ENCODE data around the gene ADAM10.

ADAM10 gene

DNA sequence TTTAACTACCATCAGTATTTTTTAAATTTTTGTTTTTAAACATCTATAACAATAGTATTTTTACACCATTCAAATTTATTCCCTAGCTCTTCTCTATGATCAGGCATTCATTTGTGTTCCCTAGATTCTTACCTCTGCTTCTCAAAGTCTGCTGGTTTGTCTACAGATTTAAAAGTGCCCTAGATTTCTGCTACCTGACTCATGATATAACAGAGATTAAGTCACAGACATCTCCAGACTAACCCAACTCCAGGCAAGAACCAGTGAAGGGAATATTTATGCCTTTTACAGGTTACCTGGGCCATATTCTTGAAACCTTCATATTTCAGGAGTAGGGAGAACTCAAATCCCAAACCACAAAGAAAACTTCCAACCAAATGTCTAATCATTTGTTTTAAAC lies 38.8 kb downstream of the ADAM10 start:
- DNase-seq: no peak

DNA sequence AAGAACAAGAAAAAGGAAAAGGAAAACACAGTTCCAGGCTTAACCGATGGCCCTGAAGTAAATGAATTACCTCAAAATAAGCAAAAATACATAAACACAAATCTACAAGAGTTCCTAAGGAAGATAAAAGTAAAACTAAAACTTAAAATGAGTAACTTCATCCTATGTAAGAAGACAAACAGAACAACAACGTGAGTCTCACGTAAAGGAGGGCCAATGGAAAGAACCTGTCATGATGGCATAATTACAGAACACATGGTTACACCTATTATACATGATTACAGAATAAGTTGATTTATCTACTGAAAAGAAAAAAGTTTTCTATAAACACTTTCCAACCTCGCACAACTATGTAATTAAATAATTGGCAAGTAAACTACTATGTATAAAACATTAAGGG lies 42.1 kb downstream of the ADAM10 start:
- DNase-seq: no peak

DNA sequence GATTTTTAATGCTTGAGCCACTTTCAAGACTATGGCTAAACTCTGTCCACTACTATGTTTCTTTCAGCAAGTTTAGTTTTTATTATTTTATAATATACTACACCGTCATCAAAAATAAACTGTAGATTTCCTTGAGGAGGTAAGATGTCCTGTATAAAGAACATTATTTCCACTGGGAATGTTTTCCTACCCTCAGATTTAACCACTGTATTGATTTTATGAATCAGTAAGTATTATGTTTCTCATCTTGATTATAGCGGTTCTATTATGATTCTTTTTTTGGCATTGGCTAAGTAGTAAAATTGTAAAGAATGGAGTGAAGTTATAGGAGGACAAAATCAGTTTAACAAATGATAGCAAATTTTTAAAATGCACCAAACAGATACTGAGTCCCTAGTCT lies 44.4 kb downstream of the ADAM10 start:
- DNase-seq: no peak

DNA sequence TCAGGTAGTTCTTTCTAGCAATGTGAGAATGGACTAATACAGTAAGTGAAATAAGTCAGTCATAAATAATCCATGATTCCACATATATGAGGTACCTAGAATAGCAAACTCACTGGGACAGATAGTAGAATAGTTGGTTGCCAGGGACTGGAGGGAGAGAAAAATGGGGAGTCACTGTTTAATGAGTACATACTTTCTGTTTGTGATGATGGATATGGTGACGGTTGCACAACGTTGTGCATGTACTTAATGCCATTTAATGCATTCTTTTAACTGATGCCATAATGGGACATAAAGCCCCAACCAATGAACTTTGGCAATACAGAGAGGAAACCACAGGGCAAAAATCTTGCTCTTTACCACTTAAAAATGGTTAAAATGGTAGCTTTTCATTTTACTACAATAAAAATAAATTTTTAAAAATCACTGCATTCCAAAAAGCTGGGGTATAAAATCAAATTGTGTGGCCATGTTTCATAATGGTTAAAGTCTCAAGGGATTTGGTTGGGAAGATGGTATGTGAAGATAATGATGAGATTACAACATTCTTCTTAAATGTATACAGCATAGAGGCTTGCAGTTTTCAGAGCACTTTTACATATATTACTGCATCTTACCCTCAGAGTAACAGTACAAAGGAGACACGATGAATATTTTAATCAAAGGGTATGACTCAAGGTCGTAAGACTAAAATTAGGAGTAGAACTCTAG lies 45.2 kb downstream of the ADAM10 start:
- DNase-seq: peak; percentile 88

DNA sequence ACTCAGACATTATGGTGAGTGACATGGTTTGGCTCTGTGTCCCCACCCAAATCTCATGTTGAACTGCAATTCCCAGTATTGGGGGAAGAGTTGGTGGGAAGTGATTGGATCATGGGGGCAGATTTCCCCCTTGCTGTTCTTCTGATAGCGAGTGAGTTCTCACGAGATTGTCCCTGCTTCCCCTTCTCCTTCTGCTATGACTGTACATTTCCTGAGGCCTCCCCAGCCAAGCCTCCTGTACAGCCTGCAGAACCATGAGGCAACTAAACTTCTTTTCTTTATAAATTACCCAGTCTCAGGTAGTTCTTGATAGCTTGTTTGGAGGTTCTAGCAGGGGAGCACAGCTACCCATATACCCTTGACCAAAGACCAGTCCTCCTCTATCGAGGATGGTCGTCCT lies 45.9 kb downstream of the ADAM10 start:
- DNase-seq: no peak

DNA sequence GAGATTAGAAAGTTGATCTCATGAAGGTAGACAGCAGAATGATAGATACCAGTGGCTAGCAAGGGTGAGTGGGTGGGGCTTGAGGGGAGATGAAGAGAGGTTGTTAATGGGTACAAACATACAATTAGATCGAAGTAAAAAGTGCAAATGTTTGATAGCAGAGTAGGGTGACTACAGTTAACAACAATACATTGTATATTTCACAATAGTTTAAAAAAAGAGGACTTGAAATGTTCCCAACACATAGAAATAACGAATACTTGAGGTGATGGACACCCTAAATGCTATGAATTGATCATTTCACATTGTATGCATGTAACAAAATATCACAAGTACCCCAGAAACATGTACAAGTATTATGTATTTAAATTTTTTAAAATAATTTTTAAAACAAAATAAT lies 47.3 kb downstream of the ADAM10 start:
- no peak for DNase-seq

DNA sequence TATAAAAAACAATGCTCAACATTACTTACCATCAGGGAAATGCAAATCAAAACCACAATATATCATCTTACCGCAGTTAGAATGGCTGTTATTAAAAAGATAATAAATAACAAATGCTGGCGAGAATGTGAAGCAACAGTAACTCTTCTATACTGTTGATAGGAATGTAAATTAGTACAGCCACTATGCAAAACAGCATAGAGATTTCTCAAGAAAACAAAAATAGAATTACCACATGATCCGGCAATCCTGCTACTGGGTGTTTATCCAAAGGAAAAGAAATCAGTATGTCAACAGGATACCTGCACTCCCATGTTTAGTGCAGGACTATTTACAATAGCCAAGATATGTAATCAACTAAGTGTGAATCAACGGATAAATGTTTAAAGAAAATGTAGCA lies 48.1 kb downstream of the ADAM10 start:
- DNase-seq: peak; percentile 40

DNA sequence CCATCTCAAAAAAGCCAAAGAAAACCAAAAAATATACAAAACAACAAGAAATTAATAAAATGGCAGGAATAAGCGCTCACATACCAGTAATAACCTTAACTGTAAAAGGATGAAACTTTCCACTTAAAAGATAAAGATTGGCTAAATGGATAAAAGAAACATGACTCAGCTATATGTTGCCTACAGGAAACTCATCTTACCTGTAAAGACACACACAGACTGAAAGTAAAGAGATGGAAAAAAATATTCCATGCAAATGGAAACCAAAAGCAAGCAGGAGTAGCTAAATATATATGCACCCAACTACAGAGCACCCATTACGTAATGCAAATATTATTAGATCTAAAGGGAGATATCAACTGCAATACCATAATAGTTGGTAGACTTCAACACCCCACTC lies 49.7 kb downstream of the ADAM10 start:
- DNase-seq: no peak

DNA sequence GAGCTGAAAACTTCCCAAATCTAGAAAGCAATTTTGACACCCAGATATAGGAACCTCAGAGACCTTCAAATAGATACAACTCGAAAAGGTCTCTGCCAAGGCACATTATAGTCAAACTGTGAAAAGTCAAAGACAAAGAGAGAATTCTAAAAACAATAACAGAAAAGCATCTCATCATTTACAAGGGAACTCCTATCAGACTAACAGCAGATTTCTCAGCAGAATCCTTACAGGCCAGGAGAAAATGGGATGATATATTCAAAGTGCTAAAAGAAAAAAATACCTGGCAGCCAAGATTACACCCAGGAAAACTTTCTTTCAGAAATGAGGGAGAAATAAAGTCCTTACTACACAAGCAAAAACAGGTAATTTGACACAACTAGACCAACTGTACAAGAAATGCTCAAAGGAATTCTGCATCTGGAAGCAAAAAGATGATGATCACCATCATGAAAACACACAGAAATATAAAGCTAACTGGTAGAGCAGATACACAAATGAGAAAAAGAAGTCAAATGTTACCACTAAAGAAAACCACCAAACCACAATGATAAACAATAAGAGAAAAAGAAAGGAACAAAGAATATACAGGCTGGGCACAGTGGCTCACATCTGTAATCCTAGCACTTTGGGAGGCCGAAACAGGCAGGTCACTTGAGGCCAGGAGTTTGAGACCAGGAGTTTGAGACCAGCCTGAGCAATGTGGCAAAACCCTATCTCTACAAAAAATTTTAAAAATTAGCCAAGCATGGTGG lies 50.4 kb downstream of the ADAM10 start:
- no peak for DNase-seq

DNA sequence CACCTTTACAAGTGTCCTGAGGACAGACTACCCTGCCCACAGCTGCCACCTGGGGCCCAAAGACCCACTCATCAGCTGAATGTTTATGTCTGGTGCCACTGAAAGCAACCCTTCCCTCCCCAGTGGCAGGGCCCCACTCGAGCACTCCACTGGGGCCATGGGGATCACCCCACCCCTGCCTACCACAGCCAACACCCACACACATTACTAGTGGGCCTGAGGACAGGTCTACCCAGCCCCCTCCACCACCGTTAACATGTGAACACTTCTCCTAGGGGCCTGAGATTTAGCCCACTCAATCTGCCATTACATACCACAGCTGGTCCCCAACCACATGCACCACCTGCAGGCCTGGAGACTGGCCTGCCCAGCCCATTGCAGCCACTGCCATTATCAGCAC lies 52.3 kb downstream of the ADAM10 start:
- DNase-seq: no peak

DNA sequence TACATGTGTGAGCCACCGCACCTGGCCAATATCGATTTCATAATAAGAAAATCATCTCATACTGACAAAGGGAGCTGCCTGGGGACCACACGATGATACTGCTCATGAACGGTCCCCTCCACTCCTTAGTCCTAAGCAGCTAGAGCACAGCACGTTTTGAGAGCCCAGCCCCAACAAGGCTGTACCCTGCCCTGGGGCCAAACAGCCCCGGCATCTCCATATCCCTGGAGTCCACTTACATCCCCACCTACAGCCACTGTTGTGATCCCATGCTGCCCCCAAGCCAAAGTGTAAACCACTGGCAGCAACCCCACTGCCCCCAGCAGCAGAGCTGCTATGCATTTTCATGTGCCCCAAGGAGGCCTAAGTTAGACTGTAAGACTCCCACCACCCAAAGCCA lies 52.8 kb downstream of the ADAM10 start:
- DNase-seq: no peak

DNA sequence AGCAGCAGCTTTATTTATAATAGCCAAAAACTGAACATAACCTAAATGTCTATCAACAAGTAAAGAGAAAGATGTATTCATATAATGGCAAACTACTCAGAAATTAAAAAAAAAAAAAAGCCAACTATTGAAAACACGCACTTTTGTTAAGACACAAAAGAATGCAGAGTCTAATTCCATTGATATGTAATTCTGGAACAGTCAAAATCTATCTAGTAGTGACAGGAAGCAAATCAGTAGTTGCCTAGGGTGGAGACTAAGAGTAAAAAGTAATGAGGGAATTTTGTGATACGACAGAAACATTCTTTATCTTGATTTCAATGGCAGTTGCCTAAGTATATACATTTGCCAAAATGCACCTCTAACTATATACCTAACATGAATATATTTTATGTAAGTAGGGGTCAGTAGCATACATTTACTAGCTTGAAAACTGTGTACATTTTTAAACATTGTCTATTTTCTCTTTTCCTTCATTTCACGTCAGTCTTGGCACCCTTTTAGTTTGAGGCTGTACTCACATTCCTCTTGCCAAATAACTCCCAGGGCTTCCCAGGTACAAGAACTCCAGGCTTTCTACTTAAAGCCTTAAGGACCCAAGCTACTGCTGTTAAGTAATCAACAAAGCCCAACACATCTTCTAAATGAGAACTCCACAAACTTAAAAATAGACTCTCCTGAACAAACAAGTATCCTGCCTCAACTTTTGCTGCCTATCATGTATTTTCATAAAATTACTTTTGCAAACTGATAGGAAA lies 54.7 kb downstream of the ADAM10 start:
- no peak for DNase-seq

DNA sequence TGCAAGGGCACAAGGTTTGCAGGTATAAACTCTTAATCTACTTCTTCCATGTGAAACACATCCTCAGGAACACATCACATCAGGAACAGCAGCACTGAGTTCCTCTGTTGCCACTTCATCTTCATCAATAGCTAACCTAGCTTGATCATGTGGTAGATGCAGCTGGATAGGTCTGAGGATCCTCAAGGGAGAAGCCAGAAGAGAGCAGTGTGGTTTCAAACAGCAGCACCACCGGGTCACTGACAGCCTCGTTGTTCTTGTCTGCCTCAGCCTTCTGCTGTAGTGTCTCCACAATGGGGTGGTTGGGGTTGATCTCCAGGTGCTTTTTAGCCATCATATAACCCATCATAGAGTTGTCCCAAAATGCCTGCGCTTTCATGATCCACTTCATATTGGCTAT lies 58.8 kb downstream of the ADAM10 start:
- no peak for DNase-seq

DNA sequence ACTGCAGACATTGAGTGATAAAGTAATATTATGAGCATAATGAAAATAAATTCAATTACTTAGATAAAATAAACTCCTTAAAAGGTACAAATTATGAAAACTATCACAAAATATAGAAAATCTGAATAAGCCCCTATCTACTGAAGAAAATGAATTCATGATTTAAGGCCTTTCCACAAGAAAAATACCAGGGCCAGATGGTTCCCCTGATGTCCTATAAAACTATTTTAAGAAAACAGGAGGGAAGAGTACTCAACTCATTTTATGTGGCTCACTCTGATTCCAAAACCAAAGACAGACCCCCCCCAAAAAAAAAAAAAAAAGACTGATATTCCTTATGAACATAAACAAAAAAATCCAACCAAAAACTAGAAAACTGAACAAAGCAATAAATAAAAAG lies 59.9 kb downstream of the ADAM10 start:
- DNase-seq: no peak

DNA sequence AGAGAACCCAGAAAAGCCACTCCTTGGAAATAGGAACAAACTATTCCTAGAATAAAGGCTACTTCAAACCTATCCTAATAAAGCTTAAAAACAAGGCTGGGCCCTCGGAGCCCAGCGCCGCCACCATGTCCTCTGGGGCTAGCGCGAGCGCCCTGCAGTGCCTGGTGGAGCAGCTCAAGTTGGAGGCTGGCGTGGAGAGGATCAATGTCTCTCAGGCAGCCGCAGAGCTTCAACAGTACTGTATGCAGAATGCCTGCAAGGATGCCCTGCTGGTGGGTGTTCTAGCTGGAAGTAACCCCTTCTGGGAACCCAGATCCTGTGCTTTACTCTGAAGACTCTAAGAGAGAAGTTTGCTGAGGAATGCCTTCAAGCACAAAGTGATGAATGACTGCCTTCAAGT lies 63.2 kb downstream of the ADAM10 start:
- DNase-seq: no peak

DNA sequence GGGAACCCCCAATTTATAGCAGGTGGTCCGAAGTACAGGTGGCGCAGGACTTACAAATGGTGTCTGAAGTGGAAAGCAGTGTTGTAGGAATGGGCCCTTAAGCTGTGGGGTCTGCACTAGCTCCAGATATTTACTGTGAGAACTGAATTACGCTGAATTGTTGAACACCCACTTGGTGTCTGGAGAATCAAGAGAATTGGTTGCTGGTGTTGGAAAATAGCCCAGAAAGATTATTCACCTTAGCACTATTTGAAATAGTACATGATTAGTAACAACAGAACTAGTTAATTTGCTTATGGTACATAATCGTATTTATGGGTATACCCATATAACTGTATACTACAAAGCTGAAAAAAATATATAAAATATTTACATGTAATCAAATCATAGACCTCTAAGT lies 64.8 kb downstream of the ADAM10 start:
- DNase-seq: no peak

DNA sequence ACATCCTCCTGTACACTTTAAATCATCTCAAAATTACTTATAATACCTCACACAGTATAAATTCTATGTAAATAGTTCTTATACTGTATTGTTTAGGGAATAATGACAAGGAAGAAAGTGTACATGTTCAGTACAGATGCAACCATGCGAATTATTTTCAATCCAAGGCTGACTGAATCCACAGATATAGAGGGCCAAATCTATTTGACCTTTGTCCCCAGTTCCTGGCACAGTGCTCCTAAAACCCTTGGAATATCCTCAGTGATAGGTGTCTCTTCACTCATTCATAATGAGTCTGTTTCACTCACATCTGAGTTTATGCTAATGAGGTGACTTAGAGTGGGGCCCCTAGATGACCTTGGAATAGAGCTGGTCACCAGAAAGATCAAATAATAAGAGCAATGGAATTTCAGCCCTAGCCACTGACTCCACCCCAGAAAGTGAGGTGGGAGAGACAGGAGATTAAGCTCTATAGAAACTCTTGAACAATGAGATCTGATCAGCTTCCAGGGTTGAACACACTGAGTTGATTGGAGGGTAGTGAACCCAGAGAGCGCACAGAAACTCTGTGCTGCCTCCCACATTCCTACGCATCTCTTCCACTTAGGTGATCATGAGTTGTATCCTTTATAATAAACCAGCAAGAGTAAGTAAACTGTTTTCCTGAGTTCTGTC lies 65.3 kb downstream of the ADAM10 start:
- no peak for DNase-seq

DNA sequence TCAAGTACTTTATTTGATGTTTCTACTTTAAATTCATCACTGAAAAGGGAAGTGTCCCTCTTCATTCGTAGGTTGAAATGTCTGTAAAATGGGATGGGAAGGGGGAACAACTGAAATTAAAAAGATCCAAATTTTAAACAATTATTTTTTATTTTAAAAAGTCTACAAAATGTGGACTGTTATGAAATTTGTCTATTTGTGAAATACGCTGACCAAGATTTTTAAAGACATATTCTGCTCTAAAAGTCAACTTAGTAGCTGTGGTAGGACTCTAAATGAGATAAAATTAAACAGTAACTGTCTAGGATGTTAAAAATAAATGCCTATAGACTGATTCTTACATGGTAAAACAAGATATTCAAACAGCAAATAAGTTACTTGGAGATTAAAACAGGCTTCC lies 67.3 kb downstream of the ADAM10 start:
- DNase-seq: no peak

DNA sequence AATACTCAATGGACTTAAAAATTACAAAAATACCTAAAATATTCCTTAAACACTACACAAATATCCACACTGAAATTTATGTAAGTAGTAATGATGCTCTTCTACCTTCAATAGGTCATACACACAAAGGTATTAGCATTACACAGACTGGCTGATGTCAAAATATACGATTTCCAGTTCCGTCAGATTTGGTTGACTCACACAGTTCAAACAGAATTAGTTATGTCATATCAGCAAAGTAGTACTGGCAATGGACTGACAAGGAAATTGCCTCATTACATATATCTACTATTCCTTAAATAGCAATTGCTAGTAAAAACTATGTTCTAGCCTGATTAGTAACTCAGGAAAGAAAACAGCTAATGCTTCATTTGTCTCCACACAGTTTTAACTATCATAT lies 70.8 kb downstream of the ADAM10 start:
- no peak for DNase-seq

DNA sequence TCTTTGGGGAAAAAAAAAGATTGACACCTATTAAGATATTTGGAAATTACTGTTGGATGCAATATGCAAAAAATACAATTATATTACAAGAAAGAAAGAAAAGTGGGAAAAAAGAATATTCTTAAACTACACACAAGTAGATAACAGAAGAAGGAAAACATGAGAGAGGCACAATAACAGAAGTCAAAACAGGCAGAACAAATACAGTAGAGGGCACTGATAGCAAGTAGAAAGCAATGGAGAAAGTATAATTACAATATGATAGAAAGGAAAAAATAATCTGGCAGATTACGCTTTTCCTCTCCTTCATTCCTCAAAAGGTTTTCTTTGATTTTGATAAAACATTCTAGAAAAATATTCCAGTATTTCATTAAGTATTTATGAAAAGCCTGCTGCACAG lies 72.1 kb downstream of the ADAM10 start:
- DNase-seq: no peak

DNA sequence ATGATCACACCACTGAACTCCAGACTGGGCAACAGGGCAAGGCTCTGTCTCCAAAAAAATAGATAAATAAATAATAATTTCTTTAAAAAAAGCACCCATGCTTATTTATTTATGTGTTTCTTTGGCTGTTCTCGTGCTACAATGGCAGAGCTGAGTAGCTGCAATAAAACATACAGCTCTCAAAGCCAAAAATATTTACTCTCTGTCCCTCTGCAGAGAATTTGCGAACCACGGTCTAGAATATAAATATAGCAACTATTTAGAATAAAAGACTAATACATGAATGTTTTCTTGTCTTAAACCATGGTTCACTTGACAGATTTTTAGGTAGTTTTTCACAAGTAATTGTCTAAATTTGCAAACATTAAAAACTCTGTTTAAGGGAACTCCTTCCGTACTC lies 72.7 kb downstream of the ADAM10 start:
- DNase-seq: no peak

DNA sequence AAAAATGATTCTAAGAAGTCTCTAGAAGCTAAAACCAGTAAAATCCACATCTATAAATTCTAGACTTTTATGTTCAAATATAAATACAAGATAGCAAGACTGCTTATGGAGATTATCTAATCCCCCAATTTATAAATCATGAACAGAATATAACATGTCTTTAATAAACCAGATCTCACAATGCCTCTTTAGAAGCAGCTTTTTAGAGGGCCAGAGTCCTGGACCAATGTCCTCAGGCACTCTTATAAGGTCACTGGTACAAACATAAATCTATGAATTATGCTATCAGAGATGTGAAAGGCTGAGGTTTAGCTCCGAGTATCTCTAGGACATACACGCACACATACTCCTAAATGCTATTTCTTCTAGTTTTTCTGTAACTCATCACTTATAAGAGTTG lies 78.3 kb downstream of the ADAM10 start:
- no peak for DNase-seq

DNA sequence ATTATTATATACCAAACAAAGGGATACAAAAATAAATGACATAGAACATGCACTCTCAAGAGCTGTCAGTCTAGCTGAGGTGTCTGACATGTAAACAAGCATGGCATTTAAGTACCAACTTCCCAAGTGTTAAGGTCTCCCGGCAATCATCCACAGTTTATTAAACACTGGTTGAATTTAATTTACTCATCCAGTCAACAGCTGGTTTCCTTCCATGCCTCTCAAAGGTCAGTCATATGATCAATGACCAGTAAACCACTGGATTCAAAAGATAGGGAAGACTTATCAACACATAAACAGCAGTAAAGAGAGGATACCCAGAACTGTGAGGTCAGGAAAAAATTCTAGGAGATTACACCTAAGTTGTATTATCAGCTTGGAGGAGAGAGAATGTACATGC lies 80.4 kb downstream of the ADAM10 start:
- no peak for DNase-seq
